GM19455 (cell line): Measurements from ENCODE around the gene RBM38.

Experiments used
- ATAC-seq: cut with Tn5 transposase; IDR thresholded peaks from one replicate; pipeline ENCODE4 v1.9.1; 2021; ENCODE audit not compliant: unreplicated experiment

The RBM38 gene

GRCh38 chr20:57374343-57374930 lies 16.8 kb upstream of the RBM38 start:
- no peak for ATAC-seq

DNA sequence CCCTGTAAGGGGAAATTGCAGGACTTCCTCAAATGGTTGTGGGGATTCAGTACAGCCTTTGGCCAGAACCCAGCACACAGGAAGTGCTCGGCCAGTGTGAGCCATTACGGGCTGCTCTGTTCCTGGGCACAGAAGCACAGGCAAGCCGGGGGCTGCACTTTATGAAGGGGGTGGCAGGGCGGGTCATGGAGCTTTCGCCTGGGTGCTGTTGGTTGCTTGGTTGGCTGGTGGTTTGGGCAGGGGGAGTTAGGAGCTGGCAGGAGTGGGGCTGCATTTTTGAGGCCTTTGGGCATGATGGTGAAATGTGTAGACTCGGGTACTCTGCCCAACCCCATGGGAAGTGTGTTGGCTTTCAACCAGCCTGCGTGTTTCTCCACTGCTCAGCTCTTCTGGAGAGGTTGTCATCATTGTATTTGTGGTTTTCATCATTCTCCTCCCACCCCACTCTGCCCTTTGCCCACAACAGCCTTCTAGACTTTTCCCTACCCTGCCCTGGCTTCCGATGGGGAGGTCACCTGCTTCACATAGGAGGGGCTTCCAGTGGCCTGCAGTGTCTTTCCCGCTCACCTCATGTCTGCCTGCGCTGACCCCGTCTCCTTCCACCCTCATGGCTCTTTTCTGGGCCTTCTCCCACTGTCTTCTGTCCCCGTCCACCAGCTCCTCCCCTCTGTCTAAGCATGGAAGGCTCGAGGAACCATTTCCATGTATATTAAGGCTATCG lies 16.1 kb upstream of the RBM38 start:
- no peak for ATAC-seq

DNA sequence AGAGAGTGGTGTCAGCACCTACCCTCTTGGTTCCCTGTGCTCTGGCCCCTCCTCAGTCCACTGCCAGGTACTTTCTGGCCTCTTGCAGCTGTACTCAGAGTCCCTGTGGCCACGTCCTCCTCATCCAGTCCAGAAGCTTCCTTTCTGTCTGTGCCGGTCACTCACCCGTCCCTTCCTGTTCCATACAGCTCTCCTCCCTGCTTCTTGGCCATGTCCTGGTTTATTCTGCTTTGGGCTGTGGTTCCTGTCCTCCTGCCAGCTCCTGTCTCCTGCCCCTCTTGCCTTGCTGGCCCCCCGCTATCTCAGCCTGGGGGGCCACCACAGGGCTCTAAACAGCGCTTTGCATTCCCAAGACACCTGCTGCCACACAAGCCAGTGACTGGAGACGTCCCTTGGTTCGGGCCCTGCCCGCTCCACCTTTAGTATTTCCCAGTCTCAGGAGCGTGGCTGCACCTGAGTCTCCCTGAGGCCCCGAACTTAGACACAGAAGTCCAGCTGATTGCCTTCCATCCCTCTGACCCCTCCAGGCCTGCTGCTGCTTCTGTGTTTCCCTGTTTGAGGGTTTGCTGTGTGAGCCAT lies 15.5 kb upstream of the RBM38 start:
- no peak for ATAC-seq

GRCh38 chr20:57377350-57377749 lies 13.8 kb upstream of the RBM38 start:
- ATAC-seq = no peak

DNA sequence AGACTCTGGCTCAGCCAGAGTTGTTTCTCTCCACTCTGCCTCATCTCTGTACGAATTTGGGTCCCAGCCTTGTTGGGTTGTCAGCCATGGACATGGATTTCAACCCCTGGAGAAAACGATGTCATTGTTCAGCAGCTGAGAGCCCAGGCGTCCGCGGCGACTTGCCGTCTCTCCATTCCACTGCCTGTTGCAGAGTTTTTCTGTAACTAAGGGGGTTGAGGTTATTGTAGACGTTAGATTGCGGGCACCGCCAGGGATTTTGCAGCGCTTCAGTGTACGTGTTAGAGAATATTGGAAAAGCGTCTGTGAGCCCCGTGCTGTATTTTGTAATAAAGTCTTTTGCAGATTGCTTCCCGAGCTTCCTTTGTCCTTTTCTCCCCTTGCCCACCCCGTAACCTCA lies 13.1 kb upstream of the RBM38 start:
- no peak for ATAC-seq

DNA sequence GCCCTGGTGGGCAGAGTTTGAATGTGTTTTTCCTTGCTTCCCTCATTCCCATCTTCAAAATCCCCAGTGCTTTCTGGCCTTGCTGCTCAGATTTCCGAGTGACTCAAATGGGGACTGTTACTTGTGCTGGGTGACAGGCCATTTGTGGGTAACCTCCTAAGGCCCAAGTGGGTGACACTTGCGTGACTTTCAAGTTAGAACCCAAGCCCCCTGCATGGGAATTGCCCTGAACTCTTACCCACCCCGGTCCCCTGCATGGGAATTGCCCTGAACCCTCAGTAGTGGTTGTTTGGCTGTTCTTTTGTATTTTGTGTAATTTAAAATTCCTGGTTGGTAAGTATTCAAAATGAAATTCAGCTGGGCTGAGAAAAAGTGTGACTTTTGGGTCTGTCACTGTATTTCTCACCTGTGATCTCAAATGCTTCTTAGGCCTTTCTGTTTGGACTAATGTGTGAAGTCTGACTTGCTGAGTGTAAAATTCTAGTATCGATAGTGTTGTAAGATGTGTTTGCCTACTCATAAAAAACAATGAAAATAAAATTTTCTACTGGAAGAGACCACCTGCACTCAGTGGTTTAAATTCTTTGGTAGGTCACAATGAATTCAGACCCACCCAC lies 12.4 kb upstream of the RBM38 start:
- no peak for ATAC-seq

DNA sequence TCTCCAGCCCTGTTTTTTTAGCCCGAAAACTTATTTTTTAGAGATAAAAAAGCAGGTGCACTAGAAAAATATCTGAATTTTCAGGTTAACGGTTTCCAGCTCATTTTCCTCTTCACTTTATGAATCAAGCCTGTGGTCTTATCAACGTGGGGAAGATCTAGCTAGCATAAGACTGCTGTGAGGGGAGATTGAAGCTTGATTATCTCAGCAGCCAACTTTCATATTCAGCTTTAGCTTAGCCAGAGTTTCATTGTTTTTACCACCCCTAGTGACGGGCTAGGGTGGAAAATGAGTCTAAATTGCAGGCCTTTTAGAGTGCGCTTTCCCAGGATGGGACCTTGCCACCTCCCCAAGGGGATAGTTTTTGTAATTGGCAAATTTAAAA lies 11.9 kb upstream of the RBM38 start:
- ATAC-seq = no peak

DNA sequence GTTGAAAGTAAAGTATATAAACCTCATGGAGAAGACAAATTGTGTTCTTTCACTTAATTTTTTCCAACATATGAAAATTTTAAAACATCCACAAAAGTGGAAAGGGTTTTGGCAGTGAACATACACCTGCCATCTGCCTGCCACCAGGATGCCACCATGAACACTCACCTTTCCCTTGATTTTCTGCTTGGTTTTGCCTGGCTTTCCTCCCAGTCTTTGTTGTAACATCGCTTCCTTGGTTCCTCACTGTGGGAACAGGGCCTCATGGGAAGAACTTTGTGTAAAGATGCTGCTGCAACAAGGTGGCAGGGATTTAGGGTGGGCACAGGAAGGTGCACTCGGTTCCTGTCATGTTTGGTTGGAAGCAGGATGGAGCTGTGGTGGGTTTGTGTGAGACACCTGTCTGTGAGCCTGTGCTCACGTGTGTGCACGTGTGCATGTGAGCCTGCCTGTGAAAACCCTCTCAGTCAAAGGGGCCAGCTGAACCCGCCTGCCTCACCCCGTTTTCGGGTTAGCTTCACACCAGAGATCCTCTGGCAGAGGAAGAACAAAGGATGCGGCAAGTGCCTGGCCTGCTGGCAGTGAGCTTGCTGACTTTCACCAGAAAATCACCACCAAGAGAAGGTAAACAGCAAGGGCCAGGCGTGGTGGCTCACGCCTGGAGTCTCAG lies 11.0 kb upstream of the RBM38 start:
- ATAC-seq = no peak

GRCh38 chr20:57381596-57382503 lies 9.3 kb upstream of the RBM38 start:
- ATAC-seq = no peak

GRCh38 chr20:57382516-57382915 lies 8.7 kb upstream of the RBM38 start:
- no peak for ATAC-seq

- no peak for ATAC-seq
These were observed 7.5 kb upstream of the RBM38 start for GRCh38 chr20:57383447-57384347.

DNA sequence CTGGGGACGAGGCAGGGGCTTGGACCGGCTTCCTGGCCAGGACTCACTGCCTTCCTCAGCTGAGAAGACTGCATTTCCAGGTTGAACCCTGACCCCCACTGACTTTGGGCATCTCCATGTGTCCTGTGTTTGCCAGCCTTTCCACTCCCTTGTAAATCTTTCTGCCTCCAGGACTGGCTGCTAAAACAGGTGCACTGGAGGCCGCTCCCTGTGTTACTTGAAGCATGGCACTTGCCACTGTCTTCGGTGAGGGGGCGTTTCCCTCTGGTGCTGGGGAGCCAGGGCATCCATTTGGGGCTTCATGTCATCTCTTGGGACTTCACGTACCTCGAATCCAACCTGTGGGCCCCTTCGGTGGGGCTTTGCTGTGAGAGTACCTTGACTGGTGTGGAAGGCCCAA lies 6.7 kb upstream of the RBM38 start:
- ATAC-seq = no peak

- no peak for ATAC-seq
These were observed 6.0 kb upstream of the RBM38 start for GRCh38 chr20:57384953-57385761.

DNA sequence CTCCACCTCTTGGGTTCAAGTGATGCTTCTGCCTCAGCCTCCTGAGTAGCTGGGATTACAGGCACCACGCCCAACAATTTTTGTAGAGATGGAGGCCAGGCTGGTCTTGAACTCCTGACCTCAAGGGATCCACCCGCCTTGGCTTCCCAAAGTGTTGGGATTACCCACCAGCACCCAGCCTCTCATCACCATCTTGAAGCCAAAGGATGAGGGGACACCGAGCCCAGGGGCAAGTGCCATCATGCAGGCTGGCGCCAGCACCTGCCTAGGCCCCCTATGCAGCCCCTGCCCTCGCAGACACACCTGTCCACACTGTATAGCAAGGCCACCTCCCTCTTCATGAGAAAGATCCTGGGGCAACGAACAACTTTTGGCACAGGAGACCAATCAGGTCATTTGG lies 5.3 kb upstream of the RBM38 start:
- no peak for ATAC-seq

GRCh38 chr20:57386762-57387161 lies 4.4 kb upstream of the RBM38 start:
- no peak for ATAC-seq

DNA sequence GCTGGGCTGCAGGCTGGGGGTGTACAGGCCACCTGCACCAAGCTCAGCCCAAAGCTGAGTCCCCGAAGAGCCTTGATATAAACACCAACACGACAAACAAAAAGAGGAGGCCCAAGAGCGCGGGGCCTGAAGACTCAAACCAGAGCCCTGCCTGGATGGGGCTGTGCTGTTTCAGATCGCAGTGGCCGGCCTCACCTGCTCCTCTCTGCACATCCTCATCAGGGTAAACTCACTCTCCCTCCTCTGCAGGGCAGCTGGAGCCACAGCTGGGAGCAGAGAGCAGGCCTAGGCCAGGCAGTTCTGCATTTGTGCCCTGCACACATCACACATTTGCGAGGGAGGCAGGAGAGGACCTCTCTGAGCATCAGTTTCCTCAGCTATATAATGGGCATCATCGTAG lies 3.7 kb upstream of the RBM38 start:
- no peak for ATAC-seq

DNA sequence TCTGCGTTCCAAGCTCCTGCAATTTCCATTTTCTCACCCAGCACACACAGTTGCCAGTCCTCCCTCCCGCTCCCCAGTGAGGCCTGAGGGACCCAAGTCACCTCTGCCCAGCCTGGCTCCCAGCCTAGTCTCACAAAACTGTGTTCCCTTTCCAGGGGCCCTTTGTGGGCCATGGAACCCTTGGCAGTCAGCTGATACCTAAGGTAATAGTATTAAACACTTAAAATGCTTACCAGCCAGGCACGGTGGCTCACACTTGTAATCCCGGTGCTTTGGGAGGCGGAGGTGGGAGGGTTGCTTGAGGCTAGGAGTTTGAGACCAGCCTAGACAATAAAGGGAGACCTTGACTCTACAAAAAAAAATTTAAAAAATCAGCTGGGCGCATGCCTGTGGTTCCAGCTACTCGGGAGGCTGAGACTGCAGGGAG lies 3.2 kb upstream of the RBM38 start:
- ATAC-seq = no peak

DNA sequence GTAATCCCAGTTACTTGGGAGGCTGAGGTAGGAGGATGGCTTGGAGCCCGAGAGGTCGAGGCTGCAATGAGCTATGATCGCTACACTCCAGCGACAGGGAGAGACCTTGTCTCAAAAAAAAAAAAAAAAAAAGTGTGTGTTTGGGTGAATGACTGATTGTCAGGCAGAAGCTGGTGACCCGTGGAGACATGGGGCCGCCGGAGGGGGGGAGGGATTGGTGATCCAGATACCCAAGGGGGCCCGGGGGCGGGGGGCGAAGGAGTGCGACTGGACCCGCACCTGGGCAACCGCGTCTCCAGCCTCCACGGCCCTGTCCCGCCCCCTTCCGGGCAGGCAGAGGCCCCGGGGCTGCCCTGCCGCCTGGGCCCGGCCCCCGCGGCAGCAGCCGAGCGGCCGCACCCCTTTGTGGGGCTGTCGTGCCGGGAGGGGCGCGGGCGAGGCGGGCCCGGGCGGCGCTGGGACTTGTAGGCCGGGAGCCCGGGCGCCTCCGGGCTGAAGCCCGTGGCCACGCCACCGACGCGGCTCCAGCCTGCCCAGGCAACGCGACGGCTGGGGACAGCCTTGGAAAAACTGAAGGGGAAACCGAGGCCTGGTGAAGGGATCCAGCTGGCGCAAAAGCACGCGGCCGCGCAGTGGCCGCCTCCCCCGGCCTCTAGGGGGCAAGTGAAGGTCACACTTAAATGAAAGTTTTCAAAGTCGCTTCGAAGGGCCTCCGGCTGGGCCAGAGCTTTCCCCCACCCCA lies 2.1 kb upstream of the RBM38 start:
- peak; percentile 25 for ATAC-seq
